ENCODE data around the gene EIF4G3. TPM values are rescaled to one million over a fixed set of nuclear protein-coding genes. Genes with fewer than 3 reads are reported as not detected.

The EIF4G3 gene
- polyA plus RNA-seq, 1 donor (not counting 4 experiments of a cell fraction or from before 2014, with no cell fraction given), result 44.6 TPM

GRCh38 chr1:20878799-20879198, 297.9 kb downstream of the EIF4G3 start:
- TF ChIP-seq EZH2 (IDR thresholded peaks at IDR 0.05; ENCODE audit: low read length), result no peak
- TF ChIP-seq CTCF (optimal IDR thresholded peaks at IDR 0.05 in 1 of 3, IDR thresholded peaks at IDR 0.05 in 1 of 3, conservative IDR thresholded peaks at IDR 0.05 in 1 of 3; ENCODE audit: extremely low read depth in 1 of 3, insufficient read depth in 2 of 3, low read length in 3 of 3), result no peak
- Histone ChIP-seq H3K9me1 (ENCODE audit: control insufficient read depth, extremely low read depth, insufficient read depth, low read length) (no peaks in the 10 kb centered on the region), H3K9me3 (ENCODE audit: control insufficient read depth, low read depth, low read length) (no peaks in the 10 kb centered on the region), H3K27ac (ENCODE audit: control insufficient read depth, insufficient read depth, low read length) (no peak overlapping the region), H4K20me1 (ENCODE audit: control insufficient read depth, extremely low read depth, insufficient read depth, low read length) (no peaks in the 10 kb centered on the region), H3K36me3 (ENCODE audit: control insufficient read depth in 2 of 2, extremely low read depth in 1 of 2, insufficient read depth in 2 of 2, low read length in 2 of 2) (peaks cover 2 to 11% of the 10 kb centered on the region in 2 experiments), H2AFZ (ENCODE audit: control insufficient read depth, low read length) (no peak overlapping the region), H3K9ac (ENCODE audit: control insufficient read depth, extremely low read depth, insufficient read depth, low read length) (no peak overlapping the region), H3K4me3 (ENCODE audit: control insufficient read depth in 2 of 3, extremely low read depth in 1 of 3, insufficient read depth in 2 of 3, low read depth in 1 of 3, low read length in 3 of 3) (no peak overlapping the region), H3K4me1 (ENCODE audit: control insufficient read depth, extremely low read depth, insufficient read depth, low read length) (peaks cover 7% of the 10 kb centered on the region), H3K27me3 (ENCODE audit: control insufficient read depth, extremely low read depth, insufficient read depth, low read length) (no peaks in the 10 kb centered on the region), H3K79me2 (ENCODE audit: control insufficient read depth, insufficient read depth, low read length) (no peaks in the 10 kb centered on the region), H3K4me2 (ENCODE audit: control insufficient read depth, extremely low read depth, insufficient read depth, low read depth, low read length) (no peak overlapping the region)
- FAIRE-seq, result no peak
- DNase-seq (ENCODE audit: low read depth, low spot score), result no peak
- dilution Hi-C loops (cut with MboI; ENCODE audit: extremely low pct_ligation_motif_present, low sequenced_read_pairs), result no loop called here

GRCh38 chr1:20875198-20875973, 301.3 kb downstream of the EIF4G3 start:
- H3K9me1 ChIP-seq (ENCODE audit: control insufficient read depth, extremely low read depth, insufficient read depth, low read length), result no peaks in the 10 kb centered on the region
- dilution Hi-C loops (cut with MboI; ENCODE audit: extremely low pct_ligation_motif_present, low sequenced_read_pairs), result no loop called here
- FAIRE-seq, result no peak
- TF ChIP-seq CTCF (optimal IDR thresholded peaks at IDR 0.05 in 1 of 3, IDR thresholded peaks at IDR 0.05 in 1 of 3, conservative IDR thresholded peaks at IDR 0.05 in 1 of 3; ENCODE audit: extremely low read depth in 1 of 3, insufficient read depth in 2 of 3, low read length in 3 of 3) (no peak), EZH2 (IDR thresholded peaks at IDR 0.05; ENCODE audit: low read length) (no peak)
- no peaks in the 10 kb centered on the region for H3K27me3 ChIP-seq (ENCODE audit: control insufficient read depth, extremely low read depth, insufficient read depth, low read length)
- H3K4me3 ChIP-seq (ENCODE audit: control insufficient read depth in 2 of 3, extremely low read depth in 1 of 3, insufficient read depth in 2 of 3, low read depth in 1 of 3, low read length in 3 of 3), result no peak overlapping the region
- no peak overlapping the region for H3K9ac ChIP-seq (ENCODE audit: control insufficient read depth, extremely low read depth, insufficient read depth, low read length)
- no peaks in the 10 kb centered on the region for H3K79me2 ChIP-seq (ENCODE audit: control insufficient read depth, insufficient read depth, low read length)
- DNase-seq (ENCODE audit: low read depth, low spot score), result no peak
- H4K20me1 ChIP-seq (ENCODE audit: control insufficient read depth, extremely low read depth, insufficient read depth, low read length), result no peaks in the 10 kb centered on the region
- H3K27ac ChIP-seq (ENCODE audit: control insufficient read depth, insufficient read depth, low read length), result no peak overlapping the region
- H2AFZ ChIP-seq (ENCODE audit: control insufficient read depth, low read length), result no peak overlapping the region
- no peaks in the 10 kb centered on the region for H3K4me1 ChIP-seq (ENCODE audit: control insufficient read depth, extremely low read depth, insufficient read depth, low read length)
- peaks cover 2 to 11% of the 10 kb centered on the region in 2 experiments for H3K36me3 ChIP-seq (ENCODE audit: control insufficient read depth in 2 of 2, extremely low read depth in 1 of 2, insufficient read depth in 2 of 2, low read length in 2 of 2)
- H3K4me2 ChIP-seq (ENCODE audit: control insufficient read depth, extremely low read depth, insufficient read depth, low read depth, low read length), result no peak overlapping the region
- H3K9me3 ChIP-seq (ENCODE audit: control insufficient read depth, low read depth, low read length), result no peaks in the 10 kb centered on the region
